ENCODE results near the gene KRTCAP3.
"Not testable (repeated sequence)": the region's sequence is repeated elsewhere in the genome, so short reads cannot be mapped to it uniquely, and the experiment has no call there.

The KRTCAP3 gene

GRCh38 chr2:27441958-27442919 is at the start of gene KRTCAP3:
Gene KRTCAP3 (plus strand): TSS chr2:27442381. CDS start chr2:27442413, 32 bp downstream.
- no peak for DNase-seq (ENCODE audit: low read depth, low spot score)

GRCh38 chr2:27393225-27393624 is 49.0 kb upstream of the KRTCAP3 start:
- no peak for DNase-seq (ENCODE audit: low read depth, low spot score)

- DNase-seq (ENCODE audit: low read depth, low spot score), result no peak
These were observed 43.2 kb upstream of the KRTCAP3 start for GRCh38 chr2:27398962-27399361.

GRCh38 chr2:27400348-27401135 is 41.6 kb upstream of the KRTCAP3 start:
- no peak for DNase-seq (ENCODE audit: low read depth, low spot score)

GRCh38 chr2:27407798-27408491 is 34.2 kb upstream of the KRTCAP3 start:
- no peak for DNase-seq (ENCODE audit: low read depth, low spot score)

GRCh38 chr2:27408601-27409320 is 33.4 kb upstream of the KRTCAP3 start:
- no peak for DNase-seq (ENCODE audit: low read depth, low spot score)

GRCh38 chr2:27409321-27410073 is 32.7 kb upstream of the KRTCAP3 start, which contains the start of gene PPM1G:
Gene PPM1G (minus strand): TSS chr2:27409591. CDS start chr2:27409422, 169 bp downstream.
- peak; percentile 70 for DNase-seq (ENCODE audit: low read depth, low spot score)

- no peak for DNase-seq (ENCODE audit: low read depth, low spot score)
These were observed 29.6 kb upstream of the KRTCAP3 start for GRCh38 chr2:27412419-27413152.

GRCh38 chr2:27416151-27416550 is 26.0 kb upstream of the KRTCAP3 start:
- DNase-seq (ENCODE audit: low read depth, low spot score), result no peak

- no peak for DNase-seq (ENCODE audit: low read depth, low spot score)
These were observed 21.2 kb upstream of the KRTCAP3 start for GRCh38 chr2:27420996-27421395.

GRCh38 chr2:27421660-27422250 is 20.4 kb upstream of the KRTCAP3 start:
- DNase-seq (ENCODE audit: low read depth, low spot score), result no peak

GRCh38 chr2:27422958-27423357 is 19.2 kb upstream of the KRTCAP3 start:
- no peak for DNase-seq (ENCODE audit: low read depth, low spot score)

GRCh38 chr2:27425039-27425438 is 17.1 kb upstream of the KRTCAP3 start:
- DNase-seq (ENCODE audit: low read depth, low spot score), result not testable (repeated sequence)

GRCh38 chr2:27427863-27428212 is 14.3 kb upstream of the KRTCAP3 start:
- DNase-seq (ENCODE audit: low read depth, low spot score), result no peak

- peak; percentile 67 for DNase-seq (ENCODE audit: low read depth, low spot score)
These were observed 13.8 kb upstream of the KRTCAP3 start, which contains the start of gene NRBP1 for GRCh38 chr2:27428213-27428977. Gene NRBP1 (plus strand): TSS chr2:27428631. CDS start chr2:27433274, 4,643 bp downstream.

- DNase-seq (ENCODE audit: low read depth, low spot score), result peak; percentile 37
These were observed 13.1 kb upstream of the KRTCAP3 start for GRCh38 chr2:27428978-27429541.

- no peak for DNase-seq (ENCODE audit: low read depth, low spot score)
These were observed 10.8 kb upstream of the KRTCAP3 start for GRCh38 chr2:27431395-27431794.

- DNase-seq (ENCODE audit: low read depth, low spot score), result no peak
These were observed 6.6 kb upstream of the KRTCAP3 start for GRCh38 chr2:27435628-27436027.
